Lower leg skin (tissue), 3 donors: ENCODE measurements around the gene SUMF1.

Experiments
- POLR2A ChIP-seq, 2 donors: fragments of 450-650 bp; IDR thresholded peaks; one replicate each; pipeline ENCODE4 v1.6.1; 2016 to 2017; ENCODE audit warnings: antibody characterized with exemption in 2 of 2, mild to moderate bottlenecking in 1 of 2, moderate library complexity in 1 of 2
- TF ChIP-seq, protein P1 (sequence below), 3 donors: fragments of 450-650 bp; IDR thresholded peaks; one replicate each; pipeline ENCODE4 v1.5.1; 2016; ENCODE audit warnings: antibody characterized with exemption in 3 of 3, mild to moderate bottlenecking in 3 of 3, moderate library complexity in 2 of 3

GRCh38 chr3:4491855-4492207 lies 24.8 kb upstream of the SUMF1 start:
- TF ChIP-seq, protein P1, sequence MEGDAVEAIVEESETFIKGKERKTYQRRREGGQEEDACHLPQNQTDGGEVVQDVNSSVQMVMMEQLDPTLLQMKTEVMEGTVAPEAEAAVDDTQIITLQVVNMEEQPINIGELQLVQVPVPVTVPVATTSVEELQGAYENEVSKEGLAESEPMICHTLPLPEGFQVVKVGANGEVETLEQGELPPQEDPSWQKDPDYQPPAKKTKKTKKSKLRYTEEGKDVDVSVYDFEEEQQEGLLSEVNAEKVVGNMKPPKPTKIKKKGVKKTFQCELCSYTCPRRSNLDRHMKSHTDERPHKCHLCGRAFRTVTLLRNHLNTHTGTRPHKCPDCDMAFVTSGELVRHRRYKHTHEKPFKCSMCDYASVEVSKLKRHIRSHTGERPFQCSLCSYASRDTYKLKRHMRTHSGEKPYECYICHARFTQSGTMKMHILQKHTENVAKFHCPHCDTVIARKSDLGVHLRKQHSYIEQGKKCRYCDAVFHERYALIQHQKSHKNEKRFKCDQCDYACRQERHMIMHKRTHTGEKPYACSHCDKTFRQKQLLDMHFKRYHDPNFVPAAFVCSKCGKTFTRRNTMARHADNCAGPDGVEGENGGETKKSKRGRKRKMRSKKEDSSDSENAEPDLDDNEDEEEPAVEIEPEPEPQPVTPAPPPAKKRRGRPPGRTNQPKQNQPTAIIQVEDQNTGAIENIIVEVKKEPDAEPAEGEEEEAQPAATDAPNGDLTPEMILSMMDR (IDR thresholded peaks at IDR 0.05): no peak
- TF ChIP-seq POLR2A (IDR thresholded peaks at IDR 0.05): no peak
